ENCODE results near the gene EPN1.

GRCh38 chr19:55668603-55669348 lies 6.2 kb upstream of the EPN1 start:
- TF ChIP-seq TCF12 (IDR thresholded peaks at IDR 0.05; ENCODE audit: low read depth) (no peak), MAX (IDR thresholded peaks at IDR 0.05) (no peak), RAD21 (IDR thresholded peaks at IDR 0.05; ENCODE audit: low read depth) (no peak), EGR1 (IDR thresholded peaks at IDR 0.05) (no peak)

All from Ishikawa (cell line).